Esophagus muscularis mucosa (tissue), 4 donors: ENCODE measurements around the gene MDGA2. TPM values are rescaled to one million over a fixed set of nuclear protein-coding genes. Genes with fewer than 3 reads are reported as not detected.
"Not testable (repeated sequence)": the region's sequence is repeated elsewhere in the genome, so short reads cannot be mapped to it uniquely, and the experiment has no call there.

Source experiments
- DNase-seq: peaks from one replicate; pipeline ENCODE4 v3.0.0-alpha.2; 2017; ENCODE audit errors: extremely low spot score
- H3K27ac ChIP-seq, 4 donors: fragments of 200-600 bp; sonication (generic); replicated peaks in 1 of 4; 1 replicate in 3 of 4; 2 replicates in 1 of 4; pipeline ENCODE4 v1.5.1; 2016 to 2019; ENCODE audit warnings: mild to moderate bottlenecking in 1 of 4
- H3K27me3 ChIP-seq, 4 donors: fragments of 200-600 bp; sonication (generic); one replicate each; pipeline versions ENCODE4 v1.5.1 to v1.6.0; 2016 to 2019
- H3K36me3 ChIP-seq, 4 donors: fragments of 200-600 bp; sonication (generic); one replicate each; pipeline ENCODE4 v1.5.1; 2016 to 2019
- H3K4me1 ChIP-seq, 4 donors: fragments of 200-600 bp; sonication (generic); one replicate each; pipeline ENCODE4 v1.5.1; 2016 to 2019
- H3K4me3 ChIP-seq, 4 donors: fragments of 200-600 bp; sonication (generic); 1 replicate in 2 of 4; 2 replicates in 2 of 4; pipeline ENCODE4 v1.5.1; 2016 to 2019; ENCODE audit warnings: mild to moderate bottlenecking in 4 of 4, moderate library complexity in 1 of 4
- H3K9me3 ChIP-seq, 4 donors: fragments of 200-600 bp; sonication (generic); 1 replicate in 3 of 4; 2 replicates in 1 of 4; pipeline ENCODE4 v1.5.1; 2016 to 2019
- CTCF ChIP-seq, 3 experiments: fragments of 200-600 bp in 2 of 3; fragments of 450-650 bp in 1 of 3; sonication (generic) in 2 of 3; IDR thresholded peaks; one replicate each; pipeline ENCODE4 v1.5.1; 2017 to 2019; ENCODE audit warnings: antibody characterized with exemption in 3 of 3, mild to moderate bottlenecking in 2 of 3, moderate library complexity in 1 of 3
- EP300 ChIP-seq: sonication (generic); formaldehyde crosslinking; IDR thresholded peaks from one replicate; pipeline ENCODE4 v1.6.1; 2017; ENCODE audit warnings: antibody characterized with exemption
- POLR2A ChIP-seq: fragments of 450-650 bp; IDR thresholded peaks from one replicate; pipeline ENCODE4 v1.6.1; 2017; ENCODE audit warnings: antibody characterized with exemption, moderate library complexity, mild to moderate bottlenecking, low read depth
- POLR2AphosphoS5 ChIP-seq, 2 donors: sonication (generic); formaldehyde crosslinking; IDR thresholded peaks; one replicate each; pipeline ENCODE4 v1.6.1; 2017; ENCODE audit warnings: antibody characterized with exemption in 2 of 2
- WGBS: methylation state at CpG from one replicate; pipeline ENCODE4 v1.1.5; 2018; 5-methylcytosine and 5-hydroxymethylcytosine counted together
- intact Hi-C: fragments of 100-400 bp; cut with DNase I; formaldehyde crosslinking; loops from one replicate; pipeline ENCODE4 v1.15.1; 2023
- total RNA-seq, 4 donors: library from RNA; depleted of rRNA; stranded (reverse); fragments of >200 nt; gene quantifications; one replicate each; pipeline versions ENCODE4 v1.1.0 to v1.2.1, GENCODE V29; 2016

The MDGA2 gene
- total RNA-seq, 4 donors from 2014 or later, result under 0.01 TPM; not detected in 3

- no peak overlapping the region for H3K4me3 ChIP-seq
- no peaks in the 10 kb centered on the region for H3K4me1 ChIP-seq
- no peak for DNase-seq
- H3K27me3 ChIP-seq, result no peaks in the 10 kb centered on the region
- no peaks in the 10 kb centered on the region for H3K9me3 ChIP-seq
- H3K36me3 ChIP-seq, result no peaks in the 10 kb centered on the region
- 71% methylated on average over 2 of the region's 2 CpGs for WGBS
- TF ChIP-seq EP300 (no peak), POLR2AphosphoS5 (IDR thresholded peaks at IDR 0.05) (no peak), POLR2A (no peak), CTCF (IDR thresholded peaks at IDR 0.05) (no peak)
- H3K27ac ChIP-seq, result no peak overlapping the region
- intact Hi-C loops, result no loop called here
These were observed 352.7 kb downstream of the MDGA2 start for GRCh38 chr14:47322751-47323150.

GRCh38 chr14:47302121-47302520 is 373.3 kb downstream of the MDGA2 start:
- Histone ChIP-seq H3K4me3 (no peak overlapping the region), H3K9me3 (no peaks in the 10 kb centered on the region), H3K27ac (no peak overlapping the region), H3K4me1 (no peaks in the 10 kb centered on the region), H3K27me3 (no peaks in the 10 kb centered on the region), H3K36me3 (no peaks in the 10 kb centered on the region)
- intact Hi-C loops, result no loop called here
- DNase-seq, result no peak
- 89% methylated on average over 2 of the region's 2 CpGs for WGBS
- TF ChIP-seq EP300, result no peak

GRCh38 chr14:47300796-47301195 is 374.6 kb downstream of the MDGA2 start:
- H3K27ac ChIP-seq, result no peak overlapping the region
- no peaks in the 10 kb centered on the region for H3K36me3 ChIP-seq
- TF ChIP-seq POLR2A, result no peak
- TF ChIP-seq CTCF (IDR thresholded peaks at IDR 0.05), result no peak
- no peak for TF ChIP-seq EP300
- no peak for TF ChIP-seq POLR2AphosphoS5 (IDR thresholded peaks at IDR 0.05)
- no peaks in the 10 kb centered on the region for H3K9me3 ChIP-seq
- no peaks in the 10 kb centered on the region for H3K4me1 ChIP-seq
- WGBS, result 20% methylated on average over 3 of the region's 3 CpGs
- no peaks in the 10 kb centered on the region for H3K27me3 ChIP-seq
- H3K4me3 ChIP-seq, result no peak overlapping the region
- no peak for DNase-seq
- intact Hi-C loops, result no loop called here

GRCh38 chr14:47297374-47297773 is 378.0 kb downstream of the MDGA2 start:
- intact Hi-C loops, result no loop called here
- no peaks in the 10 kb centered on the region for H3K27me3 ChIP-seq

GRCh38 chr14:47284283-47284682 is 391.1 kb downstream of the MDGA2 start:
- Histone ChIP-seq H3K4me3 (no peak overlapping the region), H3K4me1 (no peaks in the 10 kb centered on the region), H3K27ac (no peak overlapping the region), H3K27me3 (no peaks in the 10 kb centered on the region), H3K9me3 (no peaks in the 10 kb centered on the region), H3K36me3 (no peaks in the 10 kb centered on the region)
- intact Hi-C loops, result no loop called here
- TF ChIP-seq POLR2A, result no peak
- TF ChIP-seq POLR2AphosphoS5 (IDR thresholded peaks at IDR 0.05), result no peak
- DNase-seq, result no peak
- 94% methylated on average over 1 of the region's 1 CpG for WGBS

More at GRCh38 chr14:47297374-47297773, 378.0 kb downstream of the MDGA2 start:
- Histone ChIP-seq H3K4me1 (no peaks in the 10 kb centered on the region), H3K27ac (no peak overlapping the region), H3K36me3 (no peaks in the 10 kb centered on the region), H3K9me3 (no peaks in the 10 kb centered on the region), H3K4me3 (no peak overlapping the region)
- WGBS, result 80% methylated on average over 1 of the region's 1 CpG
- DNase-seq, result no peak
- TF ChIP-seq POLR2AphosphoS5 (IDR thresholded peaks at IDR 0.05) (no peak), EP300 (no peak), POLR2A (no peak), CTCF (IDR thresholded peaks at IDR 0.05) (no peak)

GRCh38 chr14:47281761-47282160 is 393.6 kb downstream of the MDGA2 start:
- DNase-seq, H3K9me3 ChIP-seq, H3K27me3 ChIP-seq, H3K4me3 ChIP-seq, H3K4me1 ChIP-seq, intact Hi-C loops, H3K27ac ChIP-seq, H3K36me3 ChIP-seq: not testable (repeated sequence)
- WGBS, result 94% methylated on average over 16 of the region's 16 CpGs
